Measurements from ENCODE around the gene G3BP2. TPM values are rescaled to one million over a fixed set of nuclear protein-coding genes. Genes with fewer than 3 reads are reported as not detected.
"Not testable (repeated sequence)": the region's sequence is repeated elsewhere in the genome, so short reads cannot be mapped to it uniquely, and the experiment has no call there.

Gene G3BP2
- total RNA-seq, 1 donor from 2014 or later, result 204 TPM

GRCh38 chr4:75702919-75703411, 29.8 kb upstream of the G3BP2 start:
- Histone ChIP-seq H3K4me3 (ENCODE audit: low read depth, low read length) (no peak overlapping the region), H3K36me3 (ENCODE audit: control insufficient read depth, insufficient read depth, low read length) (no peaks in the 10 kb centered on the region), H3K27me3 (ENCODE audit: control insufficient read depth, insufficient read depth, low read length) (no peaks in the 10 kb centered on the region)
- TF ChIP-seq, protein P1, sequence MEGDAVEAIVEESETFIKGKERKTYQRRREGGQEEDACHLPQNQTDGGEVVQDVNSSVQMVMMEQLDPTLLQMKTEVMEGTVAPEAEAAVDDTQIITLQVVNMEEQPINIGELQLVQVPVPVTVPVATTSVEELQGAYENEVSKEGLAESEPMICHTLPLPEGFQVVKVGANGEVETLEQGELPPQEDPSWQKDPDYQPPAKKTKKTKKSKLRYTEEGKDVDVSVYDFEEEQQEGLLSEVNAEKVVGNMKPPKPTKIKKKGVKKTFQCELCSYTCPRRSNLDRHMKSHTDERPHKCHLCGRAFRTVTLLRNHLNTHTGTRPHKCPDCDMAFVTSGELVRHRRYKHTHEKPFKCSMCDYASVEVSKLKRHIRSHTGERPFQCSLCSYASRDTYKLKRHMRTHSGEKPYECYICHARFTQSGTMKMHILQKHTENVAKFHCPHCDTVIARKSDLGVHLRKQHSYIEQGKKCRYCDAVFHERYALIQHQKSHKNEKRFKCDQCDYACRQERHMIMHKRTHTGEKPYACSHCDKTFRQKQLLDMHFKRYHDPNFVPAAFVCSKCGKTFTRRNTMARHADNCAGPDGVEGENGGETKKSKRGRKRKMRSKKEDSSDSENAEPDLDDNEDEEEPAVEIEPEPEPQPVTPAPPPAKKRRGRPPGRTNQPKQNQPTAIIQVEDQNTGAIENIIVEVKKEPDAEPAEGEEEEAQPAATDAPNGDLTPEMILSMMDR (IDR thresholded peaks at IDR 0.05; ENCODE audit: insufficient read depth, low read length, severe bottlenecking), result no peak
- DNase-seq (ENCODE audit: low read depth) (no peak), FAIRE-seq (no peak)

- Histone ChIP-seq H3K36me3 (ENCODE audit: control insufficient read depth, insufficient read depth, low read length) (no peaks in the 10 kb centered on the region), H3K4me3 (ENCODE audit: low read depth, low read length) (no peak overlapping the region), H3K27me3 (ENCODE audit: control insufficient read depth, insufficient read depth, low read length) (no peaks in the 10 kb centered on the region)
- TF ChIP-seq, protein P1 (IDR thresholded peaks at IDR 0.05; ENCODE audit: insufficient read depth, low read length, severe bottlenecking), result no peak
- DNase-seq (ENCODE audit: low read depth), result no peak
- no peak for FAIRE-seq
Observed at GRCh38 chr4:75699299-75699698, 26.1 kb upstream of the G3BP2 start.

- TF ChIP-seq, protein P1 (IDR thresholded peaks at IDR 0.05; ENCODE audit: insufficient read depth, low read length, severe bottlenecking), result no peak
- Histone ChIP-seq H3K4me3 (ENCODE audit: low read depth, low read length) (no peak overlapping the region), H3K36me3 (ENCODE audit: control insufficient read depth, insufficient read depth, low read length) (no peaks in the 10 kb centered on the region), H3K27me3 (ENCODE audit: control insufficient read depth, insufficient read depth, low read length) (no peaks in the 10 kb centered on the region)
- FAIRE-seq (no peak), DNase-seq (ENCODE audit: low read depth) (no peak)
Observed at GRCh38 chr4:75698963-75699228, 25.7 kb upstream of the G3BP2 start.

DNA sequence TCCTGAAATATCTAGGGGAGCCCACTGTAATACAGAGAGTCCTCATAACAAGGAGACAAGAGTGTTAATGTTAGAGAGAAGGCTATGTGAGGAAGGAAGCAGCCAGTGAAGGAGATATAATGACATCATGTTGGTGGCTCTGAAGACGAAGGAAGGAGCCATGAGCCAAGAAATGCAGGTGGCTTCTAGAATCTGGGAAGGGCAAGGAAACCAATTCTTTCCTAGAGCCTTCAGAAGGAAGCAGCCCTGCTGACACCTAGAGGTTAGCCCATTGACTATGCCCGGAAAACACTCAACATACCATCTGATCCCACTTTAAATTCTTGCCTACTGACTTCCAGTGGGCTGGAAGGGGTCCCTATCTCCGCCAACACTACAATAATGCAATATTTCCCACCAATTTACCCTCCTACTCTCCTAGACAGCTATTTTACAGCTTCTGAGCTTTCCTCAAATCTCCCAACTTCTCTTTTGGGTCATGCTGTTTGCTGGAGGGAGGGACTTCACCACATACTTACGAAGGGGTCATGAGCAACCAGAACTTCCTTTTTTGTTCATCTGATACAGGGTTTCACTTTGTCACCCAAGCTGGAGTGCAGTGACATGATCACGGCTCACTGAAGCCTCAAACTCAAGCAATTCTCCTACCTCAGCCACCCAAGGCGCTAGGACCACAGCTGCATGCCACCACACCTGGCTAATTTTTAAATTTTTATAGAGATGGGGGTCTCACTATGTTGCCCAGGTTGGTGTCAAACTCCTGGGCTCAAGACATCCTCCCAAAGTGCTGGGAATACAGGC, 25.2 kb upstream of the G3BP2 start:
- TF ChIP-seq, protein P1 (IDR thresholded peaks at IDR 0.05; ENCODE audit: insufficient read depth, low read length, severe bottlenecking), result no peak
- Histone ChIP-seq H3K27me3 (ENCODE audit: control insufficient read depth, insufficient read depth, low read length) (no peaks in the 10 kb centered on the region), H3K4me3 (ENCODE audit: low read depth, low read length) (no peak overlapping the region), H3K36me3 (ENCODE audit: control insufficient read depth, insufficient read depth, low read length) (no peaks in the 10 kb centered on the region)
- FAIRE-seq (peak; percentile 43), DNase-seq (ENCODE audit: low read depth) (no peak)

DNA sequence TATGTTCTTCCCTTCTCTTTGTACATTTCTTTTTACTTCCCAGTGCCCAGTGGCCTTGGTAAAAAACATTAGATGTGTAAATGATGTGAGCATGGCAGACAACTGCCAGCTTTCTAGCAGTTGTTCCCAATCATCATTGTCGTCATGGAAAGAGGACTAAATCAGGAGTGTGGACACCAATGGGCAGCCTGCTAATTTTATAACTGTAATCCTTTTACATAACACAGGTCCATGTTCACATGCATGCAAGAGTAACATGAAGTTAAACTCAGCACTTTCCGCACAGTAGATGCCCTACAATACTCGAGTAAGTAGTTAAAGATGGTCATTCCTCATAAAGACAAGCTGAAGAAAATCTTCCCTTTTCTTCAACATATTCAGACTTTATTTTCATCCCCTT, 23.4 kb upstream of the G3BP2 start:
- DNase-seq (ENCODE audit: low read depth) (no peak), FAIRE-seq (no peak)
- TF ChIP-seq, protein P1 (IDR thresholded peaks at IDR 0.05; ENCODE audit: insufficient read depth, low read length, severe bottlenecking), result no peak
- H3K36me3 ChIP-seq (ENCODE audit: control insufficient read depth, insufficient read depth, low read length), result no peaks in the 10 kb centered on the region
- no peaks in the 10 kb centered on the region for H3K27me3 ChIP-seq (ENCODE audit: control insufficient read depth, insufficient read depth, low read length)
- no peak overlapping the region for H3K4me3 ChIP-seq (ENCODE audit: low read depth, low read length)

GRCh38 chr4:75696071-75696470, 22.9 kb upstream of the G3BP2 start:
- no peaks in the 10 kb centered on the region for H3K27me3 ChIP-seq (ENCODE audit: control insufficient read depth, insufficient read depth, low read length)
- H3K4me3 ChIP-seq (ENCODE audit: low read depth, low read length), result no peak overlapping the region
- DNase-seq (ENCODE audit: low read depth), result no peak
- TF ChIP-seq, protein P1 (IDR thresholded peaks at IDR 0.05; ENCODE audit: insufficient read depth, low read length, severe bottlenecking), result no peak
- FAIRE-seq, result no peak
- H3K36me3 ChIP-seq (ENCODE audit: control insufficient read depth, insufficient read depth, low read length), result no peaks in the 10 kb centered on the region

DNA sequence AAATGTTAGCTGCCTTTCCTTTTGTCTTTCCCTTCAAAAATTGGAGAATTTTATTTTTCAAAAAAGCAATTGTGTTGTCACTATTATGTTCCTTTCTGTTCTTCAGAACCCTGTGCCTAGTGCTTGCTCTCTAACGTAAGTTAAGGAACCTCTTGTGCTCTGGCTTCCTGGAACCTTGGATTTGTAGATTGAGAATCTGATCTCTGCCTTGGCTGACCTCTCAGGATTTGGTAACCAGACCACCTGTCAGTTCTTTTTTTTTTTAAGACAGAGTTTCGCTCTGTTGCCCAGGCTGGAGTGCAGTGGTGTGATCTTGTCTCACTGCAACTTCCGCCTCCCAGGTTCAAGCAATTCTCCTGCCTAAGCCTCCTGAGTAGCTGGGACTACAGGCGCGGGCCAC, 18.9 kb upstream of the G3BP2 start:
- FAIRE-seq; H3K36me3 ChIP-seq (ENCODE audit: control insufficient read depth, insufficient read depth, low read length); H3K27me3 ChIP-seq (ENCODE audit: control insufficient read depth, insufficient read depth, low read length): not testable (repeated sequence)

GRCh38 chr4:75687125-75687524, 13.9 kb upstream of the G3BP2 start:
- not testable (repeated sequence) for DNase-seq (ENCODE audit: low read depth); H3K27me3 ChIP-seq (ENCODE audit: control insufficient read depth, insufficient read depth, low read length); H3K4me3 ChIP-seq (ENCODE audit: low read depth, low read length); H3K36me3 ChIP-seq (ENCODE audit: control insufficient read depth, insufficient read depth, low read length); FAIRE-seq

More for the DNA sequence above, 18.9 kb upstream of the G3BP2 start:
- not testable (repeated sequence) for H3K4me3 ChIP-seq (ENCODE audit: low read depth, low read length); DNase-seq (ENCODE audit: low read depth)

Data from bronchial epithelial cell (primary cell).